Measurements from ENCODE around the gene GFY.

- TF ChIP-seq EZH2 (IDR thresholded peaks at IDR 0.05; ENCODE audit: borderline replicate concordance, low read length) = no peak
- TF ChIP-seq CTCF (IDR thresholded peaks at IDR 0.05; ENCODE audit: low read length) = no peak
Observed at GRCh38 chr19:49425922-49426592, 869 bp downstream of the GFY start.
